ENCODE data around the gene NFIX. TPM values are rescaled to one million over a fixed set of nuclear protein-coding genes. Genes with fewer than 3 reads are reported as not detected.

The NFIX gene
- total and polyA plus RNA-seq, 9 of the 15 experiments (the other 6 are each of a cell fraction or from before 2014, with no cell fraction given), result 0.28 to 26.8 (median 5.4) TPM

DNA sequence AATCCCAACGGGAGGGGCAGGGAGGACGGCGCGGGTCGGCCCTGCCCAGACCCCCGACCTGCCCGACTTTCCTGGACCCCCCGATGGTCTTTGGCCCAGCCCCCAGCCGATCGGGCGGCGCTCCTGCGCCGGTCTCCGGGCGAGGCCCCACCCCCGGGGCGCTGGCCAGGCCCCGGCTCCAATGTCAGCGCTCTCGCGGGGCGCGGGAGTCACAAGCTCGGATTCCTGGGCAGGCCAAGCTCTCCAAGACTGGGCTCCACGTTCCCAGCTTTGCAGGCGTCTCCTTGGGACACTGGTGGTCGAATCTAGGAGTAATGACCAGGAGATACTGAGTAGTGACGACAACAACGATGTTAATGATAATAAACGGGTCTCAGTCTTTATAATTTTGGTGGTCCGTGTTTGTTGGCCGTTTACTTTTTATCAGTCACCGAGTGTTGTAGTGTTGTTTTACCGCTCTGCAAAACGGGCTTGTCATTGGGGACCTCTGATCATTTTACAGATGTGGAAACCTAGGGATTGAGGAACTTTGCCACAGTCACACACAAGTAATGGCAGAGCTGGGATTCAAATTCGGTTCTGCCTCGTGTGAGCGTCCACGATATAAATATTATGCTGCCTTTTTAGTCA is 49.1 kb upstream of the NFIX start (continued):
- TF ChIP-seq, protein P1, sequence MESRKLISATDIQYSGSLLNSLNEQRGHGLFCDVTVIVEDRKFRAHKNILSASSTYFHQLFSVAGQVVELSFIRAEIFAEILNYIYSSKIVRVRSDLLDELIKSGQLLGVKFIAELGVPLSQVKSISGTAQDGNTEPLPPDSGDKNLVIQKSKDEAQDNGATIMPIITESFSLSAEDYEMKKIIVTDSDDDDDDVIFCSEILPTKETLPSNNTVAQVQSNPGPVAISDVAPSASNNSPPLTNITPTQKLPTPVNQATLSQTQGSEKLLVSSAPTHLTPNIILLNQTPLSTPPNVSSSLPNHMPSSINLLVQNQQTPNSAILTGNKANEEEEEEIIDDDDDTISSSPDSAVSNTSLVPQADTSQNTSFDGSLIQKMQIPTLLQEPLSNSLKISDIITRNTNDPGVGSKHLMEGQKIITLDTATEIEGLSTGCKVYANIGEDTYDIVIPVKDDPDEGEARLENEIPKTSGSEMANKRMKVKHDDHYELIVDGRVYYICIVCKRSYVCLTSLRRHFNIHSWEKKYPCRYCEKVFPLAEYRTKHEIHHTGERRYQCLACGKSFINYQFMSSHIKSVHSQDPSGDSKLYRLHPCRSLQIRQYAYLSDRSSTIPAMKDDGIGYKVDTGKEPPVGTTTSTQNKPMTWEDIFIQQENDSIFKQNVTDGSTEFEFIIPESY (CRISPR knock-in tag; IDR thresholded peaks at IDR 0.05), result no peak
- TF ChIP-seq, protein P2, sequence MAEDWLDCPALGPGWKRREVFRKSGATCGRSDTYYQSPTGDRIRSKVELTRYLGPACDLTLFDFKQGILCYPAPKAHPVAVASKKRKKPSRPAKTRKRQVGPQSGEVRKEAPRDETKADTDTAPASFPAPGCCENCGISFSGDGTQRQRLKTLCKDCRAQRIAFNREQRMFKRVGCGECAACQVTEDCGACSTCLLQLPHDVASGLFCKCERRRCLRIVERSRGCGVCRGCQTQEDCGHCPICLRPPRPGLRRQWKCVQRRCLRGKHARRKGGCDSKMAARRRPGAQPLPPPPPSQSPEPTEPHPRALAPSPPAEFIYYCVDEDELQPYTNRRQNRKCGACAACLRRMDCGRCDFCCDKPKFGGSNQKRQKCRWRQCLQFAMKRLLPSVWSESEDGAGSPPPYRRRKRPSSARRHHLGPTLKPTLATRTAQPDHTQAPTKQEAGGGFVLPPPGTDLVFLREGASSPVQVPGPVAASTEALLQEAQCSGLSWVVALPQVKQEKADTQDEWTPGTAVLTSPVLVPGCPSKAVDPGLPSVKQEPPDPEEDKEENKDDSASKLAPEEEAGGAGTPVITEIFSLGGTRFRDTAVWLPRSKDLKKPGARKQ (CRISPR knock-in tag; IDR thresholded peaks at IDR 0.05), result no peak
- TF ChIP-seq ZBTB12 (CRISPR knock-in tag; IDR thresholded peaks at IDR 0.05), result no peak
- no peak for TF ChIP-seq DDX20 (tag; IDR thresholded peaks at IDR 0.05; ENCODE audit: low read depth)
- TF ChIP-seq PYGO2 (tag; IDR thresholded peaks at IDR 0.05), result no peak
- TF ChIP-seq ZSCAN32 (CRISPR knock-in tag; IDR thresholded peaks at IDR 0.05), result no peak
- no peak for TF ChIP-seq SPI1 (IDR thresholded peaks at IDR 0.05; ENCODE audit: borderline replicate concordance, low read depth, low read length)
- no peak for TF ChIP-seq ZNF282 (CRISPR knock-in tag; IDR thresholded peaks at IDR 0.05)
- no peak for TF ChIP-seq ZNF41 (CRISPR knock-in tag; conservative IDR thresholded peaks at IDR 0.05)
- TF ChIP-seq, protein P3, sequence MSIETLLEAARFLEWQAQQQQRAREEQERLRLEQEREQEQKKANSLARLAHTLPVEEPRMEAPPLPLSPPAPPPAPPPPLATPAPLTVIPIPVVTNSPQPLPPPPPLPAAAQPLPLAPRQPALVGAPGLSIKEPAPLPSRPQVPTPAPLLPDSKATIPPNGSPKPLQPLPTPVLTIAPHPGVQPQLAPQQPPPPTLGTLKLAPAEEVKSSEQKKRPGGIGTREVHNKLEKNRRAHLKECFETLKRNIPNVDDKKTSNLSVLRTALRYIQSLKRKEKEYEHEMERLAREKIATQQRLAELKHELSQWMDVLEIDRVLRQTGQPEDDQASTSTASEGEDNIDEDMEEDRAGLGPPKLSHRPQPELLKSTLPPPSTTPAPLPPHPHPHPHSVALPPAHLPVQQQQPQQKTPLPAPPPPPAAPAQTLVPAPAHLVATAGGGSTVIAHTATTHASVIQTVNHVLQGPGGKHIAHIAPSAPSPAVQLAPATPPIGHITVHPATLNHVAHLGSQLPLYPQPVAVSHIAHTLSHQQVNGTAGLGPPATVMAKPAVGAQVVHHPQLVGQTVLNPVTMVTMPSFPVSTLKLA (conservative IDR thresholded peaks at IDR 0.05), result no peak
- TF ChIP-seq ZBTB8A (IDR thresholded peaks at IDR 0.05; ENCODE audit: partially characterized antibody), result no peak
- TF ChIP-seq HSF4 (CRISPR knock-in tag; IDR thresholded peaks at IDR 0.05; ENCODE audit: borderline replicate concordance), result no peak
- no peak for TF ChIP-seq CBFA2T3 (IDR thresholded peaks at IDR 0.05)
- no peak; the same call in 1 of the 2 replicates for TF ChIP-seq EP300 (IDR thresholded peaks at IDR 0.05; ENCODE audit: low read length)
- TF ChIP-seq YY1 (IDR thresholded peaks at IDR 0.05; ENCODE audit: borderline replicate concordance in 1 of 3, control insufficient read depth in 1 of 3, extremely low read depth in 1 of 3, insufficient read depth in 3 of 3, insufficient read length in 1 of 3, insufficient replicate concordance in 2 of 3, low read depth in 1 of 3, low read length in 2 of 3), result no peak
- no peak for TF ChIP-seq ESRRA (IDR thresholded peaks at IDR 0.05; ENCODE audit: borderline replicate concordance, low read depth)
- no peak for TF ChIP-seq ZBTB26 (CRISPR knock-in tag; IDR thresholded peaks at IDR 0.05)
- TF ChIP-seq ZNF197 (CRISPR knock-in tag; IDR thresholded peaks at IDR 0.05; ENCODE audit: low read depth), result no peak
- TF ChIP-seq PPARD (CRISPR knock-in tag; IDR thresholded peaks at IDR 0.05), result no peak
